Retinal pigment epithelial cell (primary cell): ENCODE measurements around the gene MAS1.
A peak's percentile ranks its signal among the peaks of the same experiment; 100 is the strongest.

ENCODE experiments used
- DNase-seq: peaks from one replicate; pipeline ENCODE4 v3.0.0-alpha.2; 2010; ENCODE audit warnings: low read depth
- H3K4me3 ChIP-seq: 2 replicates; pipeline ENCODE4 v1.5.1; 2011; ENCODE audit warnings: mild to moderate bottlenecking, low read length, control low read depth, moderate library complexity
- TF ChIP-seq, protein P1 (sequence below): conservative IDR thresholded peaks from 2 replicates; pipeline ENCODE4 v1.5.1; 2011; ENCODE audit warnings: low read depth, low read length, control low read depth, inconsistent platforms

The MAS1 gene

GRCh38 chr6:159892053-159892452 lies 1.3 kb downstream of the MAS1 start:
- DNase-seq = no peak
- TF ChIP-seq, protein P1, sequence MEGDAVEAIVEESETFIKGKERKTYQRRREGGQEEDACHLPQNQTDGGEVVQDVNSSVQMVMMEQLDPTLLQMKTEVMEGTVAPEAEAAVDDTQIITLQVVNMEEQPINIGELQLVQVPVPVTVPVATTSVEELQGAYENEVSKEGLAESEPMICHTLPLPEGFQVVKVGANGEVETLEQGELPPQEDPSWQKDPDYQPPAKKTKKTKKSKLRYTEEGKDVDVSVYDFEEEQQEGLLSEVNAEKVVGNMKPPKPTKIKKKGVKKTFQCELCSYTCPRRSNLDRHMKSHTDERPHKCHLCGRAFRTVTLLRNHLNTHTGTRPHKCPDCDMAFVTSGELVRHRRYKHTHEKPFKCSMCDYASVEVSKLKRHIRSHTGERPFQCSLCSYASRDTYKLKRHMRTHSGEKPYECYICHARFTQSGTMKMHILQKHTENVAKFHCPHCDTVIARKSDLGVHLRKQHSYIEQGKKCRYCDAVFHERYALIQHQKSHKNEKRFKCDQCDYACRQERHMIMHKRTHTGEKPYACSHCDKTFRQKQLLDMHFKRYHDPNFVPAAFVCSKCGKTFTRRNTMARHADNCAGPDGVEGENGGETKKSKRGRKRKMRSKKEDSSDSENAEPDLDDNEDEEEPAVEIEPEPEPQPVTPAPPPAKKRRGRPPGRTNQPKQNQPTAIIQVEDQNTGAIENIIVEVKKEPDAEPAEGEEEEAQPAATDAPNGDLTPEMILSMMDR = no peak
- H3K4me3 ChIP-seq = no peak overlapping the region

DNA sequence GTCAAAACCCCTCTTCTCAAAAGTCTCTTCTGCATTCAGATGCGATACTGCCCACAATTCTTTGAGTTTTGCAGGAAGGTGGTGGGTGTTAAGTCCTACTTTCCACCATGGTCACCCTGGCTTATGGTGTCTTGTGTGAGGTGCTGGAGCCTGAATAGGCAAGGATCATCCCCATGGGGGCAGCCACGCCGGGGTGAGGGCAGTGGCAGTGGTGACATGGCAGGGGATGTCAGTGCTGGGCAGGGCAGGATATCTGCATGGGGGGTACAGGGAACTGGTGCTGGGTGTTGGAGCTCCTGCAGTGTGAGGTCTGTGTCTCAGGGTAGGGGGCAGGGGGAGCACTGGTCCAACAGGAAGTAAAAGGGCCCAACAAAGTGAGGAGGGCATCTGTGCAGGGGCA lies 2.3 kb downstream of the MAS1 start:
- TF ChIP-seq, protein P1 = no peak
- no peak for DNase-seq
- H3K4me3 ChIP-seq = no peak overlapping the region

GRCh38 chr6:159894991-159895390 lies 4.2 kb downstream of the MAS1 start:
- no peak for DNase-seq
- no peak overlapping the region for H3K4me3 ChIP-seq
- TF ChIP-seq, protein P1 = no peak

DNA sequence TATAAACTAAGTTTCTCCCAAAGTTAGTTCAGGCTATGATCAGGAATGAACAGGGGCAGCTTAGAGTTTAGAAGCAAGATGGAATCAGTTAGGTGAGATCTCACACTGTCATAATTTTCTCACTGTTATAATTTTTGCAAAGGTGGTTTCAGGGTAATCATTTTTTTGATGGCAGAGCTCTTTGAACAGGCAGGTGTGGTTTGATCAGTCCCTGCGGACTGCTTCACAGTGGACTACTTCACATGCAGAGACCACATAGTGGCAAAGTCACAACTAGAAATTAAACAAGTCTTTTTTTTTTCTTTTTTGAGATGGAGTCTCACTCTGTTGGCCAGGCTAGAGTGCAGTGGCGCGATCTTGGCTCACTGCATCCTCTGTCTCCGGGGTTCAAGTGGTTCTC lies 6.8 kb downstream of the MAS1 start:
- TF ChIP-seq, protein P1 = no peak
- H3K4me3 ChIP-seq = no peak overlapping the region
- DNase-seq = no peak

GRCh38 chr6:159898519-159898918 lies 7.7 kb downstream of the MAS1 start:
- H3K4me3 ChIP-seq = no peak overlapping the region
- TF ChIP-seq, protein P1 = no peak
- DNase-seq = no peak

DNA sequence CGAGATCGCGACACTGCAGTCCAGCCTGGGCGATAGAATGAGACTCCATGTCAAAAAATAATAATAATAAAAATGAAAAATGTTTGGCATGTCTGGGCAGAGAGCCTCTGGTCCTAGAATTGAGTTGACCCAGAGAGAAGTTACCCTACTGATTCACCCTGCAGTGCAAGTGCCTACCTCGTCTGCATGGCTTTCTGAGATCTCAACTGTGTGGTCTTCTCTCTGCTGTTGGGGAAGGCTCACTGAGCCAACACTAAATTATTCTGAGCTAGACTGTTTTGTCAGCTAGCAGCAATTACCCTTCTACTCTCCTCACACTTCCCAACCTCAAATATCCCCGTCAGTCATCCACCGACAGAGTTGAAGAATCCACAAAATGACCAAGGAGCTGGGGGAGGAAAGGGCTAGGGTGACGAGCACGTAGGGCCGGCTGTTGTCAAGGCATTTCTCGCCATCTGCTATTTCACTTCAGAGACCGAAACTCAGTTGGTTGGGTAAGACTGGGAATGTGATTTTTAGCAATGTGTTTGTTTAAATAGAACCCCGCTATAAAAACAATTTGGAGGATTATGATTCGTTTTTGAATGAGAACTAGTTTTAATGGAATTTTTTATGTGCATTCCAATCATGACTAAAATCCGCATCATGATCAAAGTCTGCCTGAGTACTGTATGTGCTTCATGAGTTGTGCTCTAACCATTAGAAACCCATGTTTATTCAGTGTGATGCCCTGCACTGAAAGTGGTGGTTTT lies 9.4 kb downstream of the MAS1 start:
- peak; percentile 42 for DNase-seq
- H3K4me3 ChIP-seq = peak overlapping the region; percentile 7
- TF ChIP-seq, protein P1 = no peak

- TF ChIP-seq, protein P1 = no peak
- H3K4me3 ChIP-seq = no peak overlapping the region
- no peak for DNase-seq
Measured at GRCh38 chr6:159902620-159903019, 11.8 kb downstream of the MAS1 start.
